GM18873 (cell line): ENCODE measurements around the gene TPO.
"Not testable (repeated sequence)": the region's sequence is repeated elsewhere in the genome, so short reads cannot be mapped to it uniquely, and the experiment has no call there.

ENCODE experiments used
- ATAC-seq: cut with Tn5 transposase; IDR thresholded peaks from one replicate; pipeline ENCODE4 v1.9.1; 2021; ENCODE audit warnings: mild to moderate bottlenecking, moderate library complexity, moderate number of reproducible peaks; ENCODE audit not compliant: unreplicated experiment, low FRiP score

TPO gene

GRCh38 chr2:1498176-1498575 is 84.9 kb downstream of the TPO start:
- no peak for ATAC-seq

- no peak for ATAC-seq
Observed at GRCh38 chr2:1499033-1499795, 86.0 kb downstream of the TPO start.

GRCh38 chr2:1501038-1501851 is 88.0 kb downstream of the TPO start:
- ATAC-seq: no peak

GRCh38 chr2:1501991-1502390 is 88.7 kb downstream of the TPO start:
- ATAC-seq: no peak

GRCh38 chr2:1502891-1503304 is 89.6 kb downstream of the TPO start:
- ATAC-seq: no peak

GRCh38 chr2:1503471-1504310 is 90.4 kb downstream of the TPO start:
- no peak for ATAC-seq

GRCh38 chr2:1504311-1504750 is 91.1 kb downstream of the TPO start:
- no peak for ATAC-seq

GRCh38 chr2:1505031-1505441 is 91.8 kb downstream of the TPO start:
- no peak for ATAC-seq

- ATAC-seq: no peak
Observed at GRCh38 chr2:1509271-1510065, 96.2 kb downstream of the TPO start.

GRCh38 chr2:1510176-1510575 is 96.9 kb downstream of the TPO start:
- ATAC-seq: no peak

- no peak for ATAC-seq
Observed at GRCh38 chr2:1511455-1511854, 98.2 kb downstream of the TPO start.

GRCh38 chr2:1512321-1513289 is 99.3 kb downstream of the TPO start:
- ATAC-seq: no peak

GRCh38 chr2:1514391-1515072 is 101.3 kb downstream of the TPO start:
- no peak for ATAC-seq

GRCh38 chr2:1515073-1515430 is 101.8 kb downstream of the TPO start:
- ATAC-seq: no peak

GRCh38 chr2:1515986-1516797 is 102.9 kb downstream of the TPO start:
- ATAC-seq: no peak

- no peak for ATAC-seq
Observed at GRCh38 chr2:1516798-1517060, 103.5 kb downstream of the TPO start.

- ATAC-seq: not testable (repeated sequence)
Observed at GRCh38 chr2:1517291-1517690, 104.0 kb downstream of the TPO start.

GRCh38 chr2:1517786-1518185 is 104.5 kb downstream of the TPO start:
- no peak for ATAC-seq
